GM12872 (cell line): ENCODE measurements around the gene JAGN1.
A peak's percentile ranks its signal among the peaks of the same experiment; 100 is the strongest.

ENCODE experiments used
- CTCF ChIP-seq: IDR thresholded peaks from 3 replicates; pipeline ENCODE4 v1.5.1; 2011; ENCODE audit warnings: low read depth, mild to moderate bottlenecking, low read length, moderate library complexity; ENCODE audit not compliant: insufficient read depth

Gene JAGN1

GRCh38 chr3:9855594-9855993 lies 34.8 kb upstream of the JAGN1 start:
- TF ChIP-seq CTCF, result no peak

GRCh38 chr3:9859530-9860025 lies 30.8 kb upstream of the JAGN1 start:
- no peak for TF ChIP-seq CTCF

GRCh38 chr3:9861201-9861600 lies 29.2 kb upstream of the JAGN1 start:
- TF ChIP-seq CTCF, result no peak

GRCh38 chr3:9861626-9862130 lies 28.7 kb upstream of the JAGN1 start:
- TF ChIP-seq CTCF, result no peak

GRCh38 chr3:9862391-9863057 lies 27.9 kb upstream of the JAGN1 start:
- TF ChIP-seq CTCF, result 0 out of 3 replicates have a peak, but pooled peaks have one; percentile 12

GRCh38 chr3:9863058-9863772 lies 27.2 kb upstream of the JAGN1 start:
- no peak for TF ChIP-seq CTCF

- TF ChIP-seq CTCF, result no peak
Measured at GRCh38 chr3:9864200-9864927, 26.0 kb upstream of the JAGN1 start.
